Endothelial cell of umbilical vein (primary cell): ENCODE results near the gene NAGS. TPM values are rescaled to one million over a fixed set of nuclear protein-coding genes. Genes with fewer than 3 reads are reported as not detected.

Source experiments
- BruUV-seq: library from RNA; stranded (reverse); fragments of 400-500 nt; replicated peaks from 2 replicates; lab custom pipeline; 2021; lab: Mats Ljungman, UMichigan
- CTCF ChIA-PET: fragments of 300-600, 350-600 bp; sonication (Branson Sonifier 250); formaldehyde crosslinking; loops from one replicate; lab custom pipeline; 2021; ENCODE audit warnings: antibody characterized with exemption, inconsistent platforms; lab: Charles Lee
- POLR2A ChIA-PET: fragments of 300-600, 350-600 bp; sonication (Branson Sonifier 250); formaldehyde crosslinking; loops from one replicate; lab custom pipeline; 2021; ENCODE audit warnings: antibody characterized with exemption, inconsistent platforms; lab: Charles Lee
- DNase-seq: peaks from one replicate; pipeline ENCODE4 v3.0.0-alpha.2; 2011; ENCODE audit warnings: low read depth, low spot score
- FAIRE-seq: peaks from 2 replicates; lab custom pipeline; 2011; peaks lifted over from hg19 to GRCh38; lab: Jason Lieb, UNC
- H2AFZ ChIP-seq: 2 replicates; pipeline ENCODE4 v1.6.0; 2012; ENCODE audit warnings: low read depth, low read length, control low read depth, inconsistent platforms
- H3K27ac ChIP-seq: 2 replicates; pipeline ENCODE4 v1.5.1; 2011; ENCODE audit warnings: low read depth, mild to moderate bottlenecking, control low read depth, low read length, moderate library complexity; ENCODE audit not compliant: insufficient read depth
- H3K27me3 ChIP-seq, 2 experiments: 2 replicates each; pipeline versions ENCODE4 v1.6.0 to v1.6.1; 2011; ENCODE audit warnings: low read length in 2 of 2, mixed read lengths in 1 of 2; ENCODE audit not compliant: control insufficient read depth in 2 of 2, insufficient read depth in 2 of 2
- H3K36me3 ChIP-seq, 2 experiments: 2 replicates in 1 of 2; 3 replicates in 1 of 2; pipeline ENCODE4 v1.5.1; 2011; ENCODE audit warnings: low read length in 2 of 2, mild to moderate bottlenecking in 1 of 2, moderate library complexity in 1 of 2; ENCODE audit not compliant: control insufficient read depth in 2 of 2, insufficient read depth in 2 of 2; ENCODE audit errors: extremely low read depth in 1 of 2
- H3K4me1 ChIP-seq: 3 replicates; pipeline ENCODE4 v1.5.1; 2011; ENCODE audit warnings: mild to moderate bottlenecking, low read length; ENCODE audit not compliant: control insufficient read depth, insufficient read depth; ENCODE audit errors: extremely low read depth
- H3K4me2 ChIP-seq: 2 replicates; pipeline ENCODE4 v1.6.1; 2011; ENCODE audit warnings: low read length, control low read depth, mixed read lengths; ENCODE audit not compliant: insufficient read depth
- H3K4me3 ChIP-seq, 3 experiments: fragments of 200-600 bp in 1 of 3; sonication (generic), shearing (Covaris generic) in 1 of 3; replicated peaks in 1 of 3; 2 replicates each; pipeline ENCODE4 v1.5.1; 2011 to 2016; ENCODE audit warnings: control low read depth in 3 of 3, low read length in 3 of 3, mild to moderate bottlenecking in 2 of 3, inconsistent platforms in 1 of 3, low read depth in 1 of 3, moderate library complexity in 1 of 3; ENCODE audit not compliant: insufficient read depth in 1 of 3
- H3K79me2 ChIP-seq: 2 replicates; pipeline ENCODE4 v1.6.0; 2012; ENCODE audit warnings: low read length, inconsistent platforms; ENCODE audit not compliant: control insufficient read depth, insufficient read depth
- H3K9ac ChIP-seq: replicated peaks from 2 replicates; pipeline ENCODE3; 2011; ENCODE audit warnings: low read length, control low read depth; ENCODE audit not compliant: insufficient read depth; ENCODE audit errors: extremely low read depth
- H3K9me1 ChIP-seq: replicated peaks from 3 replicates; pipeline ENCODE4 v1.6.0; 2011; ENCODE audit warnings: mild to moderate bottlenecking, low read length; ENCODE audit not compliant: control insufficient read depth, insufficient read depth; ENCODE audit errors: extremely low read depth
- H3K9me3 ChIP-seq: replicated peaks from 2 replicates; pipeline ENCODE4 v1.5.1; 2012; ENCODE audit warnings: low read length, inconsistent platforms; ENCODE audit not compliant: control insufficient read depth, insufficient read depth
- H4K20me1 ChIP-seq: replicated peaks from 2 replicates; pipeline ENCODE3; 2011; ENCODE audit warnings: mild to moderate bottlenecking, low read length; ENCODE audit not compliant: control insufficient read depth, insufficient read depth; ENCODE audit errors: extremely low read depth
- CTCF ChIP-seq, 2 donors: IDR thresholded peaks; 1 replicate in 1 of 2; 2 replicates in 1 of 2; pipeline ENCODE4 v1.5.1; 2011; ENCODE audit warnings: low read length in 2 of 2, mild to moderate bottlenecking in 2 of 2, moderate library complexity in 2 of 2, control low read depth in 1 of 2, inconsistent platforms in 1 of 2, low read depth in 1 of 2; ENCODE audit not compliant: insufficient read depth in 1 of 2; ENCODE audit errors: extremely low read depth in 1 of 2
- MAX ChIP-seq: IDR thresholded peaks from 2 replicates; pipeline ENCODE4 v1.6.1; 2011; ENCODE audit not compliant: insufficient read depth, insufficient read length
- POLR2A ChIP-seq: IDR thresholded peaks from 2 replicates; pipeline ENCODE4 v1.6.1; 2012; ENCODE audit warnings: low read depth, mild to moderate bottlenecking, control low read depth, low read length
- POLR2AphosphoS5 ChIP-seq: IDR thresholded peaks from 2 replicates; pipeline ENCODE4 v1.6.1; 2012; ENCODE audit warnings: low read depth, mild to moderate bottlenecking, control low read depth, low read length, moderate library complexity; ENCODE audit not compliant: insufficient read depth
- dilution Hi-C: fragments of 300-500 bp; cut with MboI; formaldehyde crosslinking; loops from one replicate; pipeline ENCODE4 v1.15.0; 2019; ENCODE audit warnings: low sequenced_read_pairs; ENCODE audit not compliant: extremely low pct_ligation_motif_present
- intact Hi-C: fragments of 100-400 bp; cut with micrococcal nuclease; formaldehyde crosslinking; loops from one replicate; pipeline ENCODE4 v1.10.0; 2022
- polyA plus RNA-seq, 4 experiments: library from polyadenylated mRNA; depleted of rRNA in 3 of 4; stranded (reverse) in 3 of 4; unstranded in 1 of 4; fragments of >200 nt; gene quantifications; 2 replicates each; pipeline versions ENCODE4 v1.2.1 to v1.2.3, GENCODE V29; 2011 to 2012; ENCODE audit warnings: missing spikeins in 1 of 4
- total RNA-seq: library from RNA; stranded (reverse); gene quantifications from 2 replicates; pipeline ENCODE4 v1.2.3, GENCODE V29; 2021

Gene NAGS
- total and polyA plus RNA-seq, 2 donors (not counting 3 experiments of a cell fraction or from before 2014, with no cell fraction given): 3.3 to 6.1 TPM

- DNase-seq (no peak), FAIRE-seq (no peak)
- ChIA-PET POLR2A (no interaction called here), CTCF (interaction anchor here (1.1 to 6.0 kb wide), 11 partner anchors 21 to 203 kb away, joined by 3 to 27 read pairs (median 3); partner anchors contain the start of gene HDAC5)
- intact Hi-C loops: loop anchor here (1.0 to 10.0 kb wide), 3 partner anchors 63 to 161 kb away; partner anchors contain the start of gene G6PC3
- Histone ChIP-seq H3K79me2 (peaks cover 9% of the 10 kb centered on the region), H4K20me1 (no peaks in the 10 kb centered on the region), H3K27ac (no peak overlapping the region), H3K9me3 (no peaks in the 10 kb centered on the region), H3K9me1 (no peaks in the 10 kb centered on the region), H3K4me1 (peaks cover 28% of the 10 kb centered on the region), H3K27me3 (no peaks in the 10 kb centered on the region), H3K36me3 (no peaks in the 10 kb centered on the region), H2AFZ (peak overlapping the region; percentile 14), H3K9ac (no peak overlapping the region), H3K4me3 (peak overlapping the region in 2 of 3 experiments; percentile 43 to 56), H3K4me2 (peak overlapping the region; percentile 76)
- no TSS peak for BruUV-seq
- dilution Hi-C loops: no loop called here
- TF ChIP-seq CTCF (IDR thresholded peaks at IDR 0.05; ENCODE audit: extremely low read depth in 1 of 2, insufficient read depth in 1 of 2, low read depth in 1 of 2, low read length in 2 of 2) (no peak), POLR2A (peak; percentile 52), POLR2AphosphoS5 (peak; percentile 25), MAX (no peak)
These were observed 3.2 kb downstream of the NAGS start for GRCh38 chr17:44007346-44008204.
